ENCODE data around the gene CACNA1G.
A peak's percentile ranks its signal among the peaks of the same experiment; 100 is the strongest.

Gene CACNA1G

GRCh38 chr17:50550661-50551432, 9.7 kb upstream of the CACNA1G start:
- no peak overlapping the region for H3K9ac ChIP-seq (ENCODE audit: low read length)
- H3K27me3 ChIP-seq (ENCODE audit: control insufficient read depth, insufficient read depth, low read length): no peaks in the 10 kb centered on the region
- no peak overlapping the region for H3K27ac ChIP-seq (ENCODE audit: low read depth, low read length)
- H3K9me3 ChIP-seq (ENCODE audit: control insufficient read depth, insufficient read depth, low read depth, low read length): no peaks in the 10 kb centered on the region
- H3K36me3 ChIP-seq (ENCODE audit: control insufficient read depth, insufficient read depth, low read length): no peaks in the 10 kb centered on the region
- H3K4me1 ChIP-seq (ENCODE audit: control insufficient read depth, insufficient read depth, low read length): peaks cover 8% of the 10 kb centered on the region
- H3K4me3 ChIP-seq (ENCODE audit: low read depth, low read length): no peak overlapping the region

GRCh38 chr17:50551433-50551815, 9.1 kb upstream of the CACNA1G start:
- Histone ChIP-seq H3K4me3 (ENCODE audit: low read depth, low read length) (no peak overlapping the region), H3K9me3 (ENCODE audit: control insufficient read depth, insufficient read depth, low read depth, low read length) (no peaks in the 10 kb centered on the region), H3K9ac (ENCODE audit: low read length) (no peak overlapping the region), H3K27ac (ENCODE audit: low read depth, low read length) (no peak overlapping the region), H3K27me3 (ENCODE audit: control insufficient read depth, insufficient read depth, low read length) (no peaks in the 10 kb centered on the region), H3K4me1 (ENCODE audit: control insufficient read depth, insufficient read depth, low read length) (peaks cover 8% of the 10 kb centered on the region), H3K36me3 (ENCODE audit: control insufficient read depth, insufficient read depth, low read length) (no peaks in the 10 kb centered on the region)

- Histone ChIP-seq H3K9ac (ENCODE audit: low read length) (no peak overlapping the region), H3K4me1 (ENCODE audit: control insufficient read depth, insufficient read depth, low read length) (peaks cover 5% of the 10 kb centered on the region), H3K36me3 (ENCODE audit: control insufficient read depth, insufficient read depth, low read length) (no peaks in the 10 kb centered on the region), H3K27ac (ENCODE audit: low read depth, low read length) (no peak overlapping the region), H3K9me3 (ENCODE audit: control insufficient read depth, insufficient read depth, low read depth, low read length) (no peaks in the 10 kb centered on the region), H3K27me3 (ENCODE audit: control insufficient read depth, insufficient read depth, low read length) (peaks cover 4% of the 10 kb centered on the region), H3K4me3 (ENCODE audit: low read depth, low read length) (no peak overlapping the region)
Measured at GRCh38 chr17:50551884-50552283, 8.6 kb upstream of the CACNA1G start.

GRCh38 chr17:50554201-50554600, 6.3 kb upstream of the CACNA1G start:
- Histone ChIP-seq H3K36me3 (ENCODE audit: control insufficient read depth, insufficient read depth, low read length) (no peaks in the 10 kb centered on the region), H3K4me3 (ENCODE audit: low read depth, low read length) (no peak overlapping the region), H3K27me3 (ENCODE audit: control insufficient read depth, insufficient read depth, low read length) (peaks cover 27% of the 10 kb centered on the region), H3K9me3 (ENCODE audit: control insufficient read depth, insufficient read depth, low read depth, low read length) (no peaks in the 10 kb centered on the region), H3K27ac (ENCODE audit: low read depth, low read length) (no peak overlapping the region), H3K9ac (ENCODE audit: low read length) (no peak overlapping the region), H3K4me1 (ENCODE audit: control insufficient read depth, insufficient read depth, low read length) (peaks cover 9% of the 10 kb centered on the region; the same call in 1 of the 2 replicates)

- peaks cover 42% of the 10 kb centered on the region for H3K27me3 ChIP-seq (ENCODE audit: control insufficient read depth, insufficient read depth, low read length)
- H3K9ac ChIP-seq (ENCODE audit: low read length): no peak overlapping the region
- H3K4me1 ChIP-seq (ENCODE audit: control insufficient read depth, insufficient read depth, low read length): peaks cover 14% of the 10 kb centered on the region; the same call in 1 of the 2 replicates
- H3K36me3 ChIP-seq (ENCODE audit: control insufficient read depth, insufficient read depth, low read length): no peaks in the 10 kb centered on the region
- H3K27ac ChIP-seq (ENCODE audit: low read depth, low read length): no peak overlapping the region
- no peak overlapping the region for H3K4me3 ChIP-seq (ENCODE audit: low read depth, low read length)
- H3K9me3 ChIP-seq (ENCODE audit: control insufficient read depth, insufficient read depth, low read depth, low read length): no peaks in the 10 kb centered on the region
Measured at GRCh38 chr17:50556803-50557202, 3.7 kb upstream of the CACNA1G start.

GRCh38 chr17:50557630-50558029, 2.9 kb upstream of the CACNA1G start:
- Histone ChIP-seq H3K4me1 (ENCODE audit: control insufficient read depth, insufficient read depth, low read length) (peaks cover 19% of the 10 kb centered on the region), H3K27me3 (ENCODE audit: control insufficient read depth, insufficient read depth, low read length) (peaks cover 50% of the 10 kb centered on the region), H3K9ac (ENCODE audit: low read length) (no peak overlapping the region), H3K9me3 (ENCODE audit: control insufficient read depth, insufficient read depth, low read depth, low read length) (no peaks in the 10 kb centered on the region), H3K4me3 (ENCODE audit: low read depth, low read length) (no peak overlapping the region), H3K36me3 (ENCODE audit: control insufficient read depth, insufficient read depth, low read length) (no peaks in the 10 kb centered on the region), H3K27ac (ENCODE audit: low read depth, low read length) (no peak overlapping the region)

- peaks cover 24% of the 10 kb centered on the region for H3K4me1 ChIP-seq (ENCODE audit: control insufficient read depth, insufficient read depth, low read length)
- no peaks in the 10 kb centered on the region for H3K36me3 ChIP-seq (ENCODE audit: control insufficient read depth, insufficient read depth, low read length)
- peaks cover 55% of the 10 kb centered on the region for H3K27me3 ChIP-seq (ENCODE audit: control insufficient read depth, insufficient read depth, low read length)
- H3K9ac ChIP-seq (ENCODE audit: low read length): no peak overlapping the region
- H3K9me3 ChIP-seq (ENCODE audit: control insufficient read depth, insufficient read depth, low read depth, low read length): no peaks in the 10 kb centered on the region
- H3K27ac ChIP-seq (ENCODE audit: low read depth, low read length): no peak overlapping the region
- no peak overlapping the region for H3K4me3 ChIP-seq (ENCODE audit: low read depth, low read length)
Measured at GRCh38 chr17:50558091-50558490, 2.4 kb upstream of the CACNA1G start.

GRCh38 chr17:50558581-50558940, 2.0 kb upstream of the CACNA1G start:
- peaks cover 60% of the 10 kb centered on the region for H3K27me3 ChIP-seq (ENCODE audit: control insufficient read depth, insufficient read depth, low read length)
- H3K36me3 ChIP-seq (ENCODE audit: control insufficient read depth, insufficient read depth, low read length): no peaks in the 10 kb centered on the region
- H3K9me3 ChIP-seq (ENCODE audit: control insufficient read depth, insufficient read depth, low read depth, low read length): no peaks in the 10 kb centered on the region
- peaks cover 25% of the 10 kb centered on the region for H3K4me1 ChIP-seq (ENCODE audit: control insufficient read depth, insufficient read depth, low read length)
- no peak overlapping the region for H3K27ac ChIP-seq (ENCODE audit: low read depth, low read length)
- H3K4me3 ChIP-seq (ENCODE audit: low read depth, low read length): peak overlapping the region; percentile 75
- no peak overlapping the region for H3K9ac ChIP-seq (ENCODE audit: low read length)

- no peaks in the 10 kb centered on the region for H3K9me3 ChIP-seq (ENCODE audit: control insufficient read depth, insufficient read depth, low read depth, low read length)
- H3K4me1 ChIP-seq (ENCODE audit: control insufficient read depth, insufficient read depth, low read length): peaks cover 28% of the 10 kb centered on the region
- peaks cover 65% of the 10 kb centered on the region for H3K27me3 ChIP-seq (ENCODE audit: control insufficient read depth, insufficient read depth, low read length)
- H3K9ac ChIP-seq (ENCODE audit: low read length): no peak overlapping the region
- no peaks in the 10 kb centered on the region for H3K36me3 ChIP-seq (ENCODE audit: control insufficient read depth, insufficient read depth, low read length)
- H3K27ac ChIP-seq (ENCODE audit: low read depth, low read length): no peak overlapping the region
- H3K4me3 ChIP-seq (ENCODE audit: low read depth, low read length): peak overlapping the region; percentile 75
Measured at GRCh38 chr17:50558941-50559614, 1.4 kb upstream of the CACNA1G start.

GRCh38 chr17:50559674-50560184, 786 bp upstream of the CACNA1G start:
- H3K27me3 ChIP-seq (ENCODE audit: control insufficient read depth, insufficient read depth, low read length): peaks cover 71% of the 10 kb centered on the region
- H3K36me3 ChIP-seq (ENCODE audit: control insufficient read depth, insufficient read depth, low read length): no peaks in the 10 kb centered on the region
- H3K27ac ChIP-seq (ENCODE audit: low read depth, low read length): no peak overlapping the region
- peak overlapping the region; percentile 75 for H3K4me3 ChIP-seq (ENCODE audit: low read depth, low read length)
- no peak overlapping the region for H3K9ac ChIP-seq (ENCODE audit: low read length)
- H3K4me1 ChIP-seq (ENCODE audit: control insufficient read depth, insufficient read depth, low read length): peaks cover 33% of the 10 kb centered on the region
- H3K9me3 ChIP-seq (ENCODE audit: control insufficient read depth, insufficient read depth, low read depth, low read length): no peaks in the 10 kb centered on the region

Measured in HUES6 (cell line).